ENCODE data around the gene SFMBT2. TPM values are rescaled to one million over a fixed set of nuclear protein-coding genes. Genes with fewer than 3 reads are reported as not detected.
A peak's percentile ranks its signal among the peaks of the same experiment; 100 is the strongest.
"Not testable (repeated sequence)": the region's sequence is repeated elsewhere in the genome, so short reads cannot be mapped to it uniquely, and the experiment has no call there.

SFMBT2 gene
- total RNA-seq, 2 donors from 2014 or later: 20.4 to 24.8 TPM

DNA sequence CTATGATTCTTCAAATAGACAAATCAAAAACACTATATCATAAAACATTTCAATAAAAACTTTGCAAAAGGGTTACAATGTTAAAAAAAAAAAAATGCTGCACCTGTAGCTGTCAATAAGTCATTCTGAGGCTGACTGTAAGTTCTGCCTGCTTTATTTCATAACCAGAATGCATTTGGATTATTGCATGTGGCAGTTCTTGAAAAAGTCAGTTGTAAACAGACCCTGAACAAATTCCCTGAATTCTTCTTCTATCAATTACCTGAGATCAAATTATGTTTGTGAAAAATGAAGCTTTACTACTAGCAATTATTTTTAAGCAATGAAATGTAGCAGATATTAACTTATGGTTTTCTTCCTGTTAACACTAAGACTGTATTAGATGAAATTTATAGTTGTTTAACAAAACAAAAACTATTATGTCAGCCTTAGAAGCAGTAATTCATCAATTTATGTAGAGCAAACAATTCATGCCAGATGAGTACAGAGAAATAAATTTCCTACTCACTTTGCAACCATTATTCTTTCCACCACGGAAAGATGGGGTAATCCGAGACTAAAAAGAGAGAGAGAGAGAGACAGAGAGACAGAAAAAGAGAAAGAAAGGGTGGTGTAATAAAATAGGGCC, 107.8 kb downstream of the SFMBT2 start:
- no peaks in the 10 kb centered on the region for H3K9me3 Mint-ChIP-seq
- no peaks in the 10 kb centered on the region for H3K27me3 Mint-ChIP-seq
- H3K4me1 Mint-ChIP-seq: peaks cover 17% of the 10 kb centered on the region
- H3K4me3 Mint-ChIP-seq: no peak overlapping the region
- ATAC-seq (replicated peaks): no peak
- peak overlapping the region; percentile 10 for H3K27ac Mint-ChIP-seq
- no peaks in the 10 kb centered on the region for H3K36me3 Mint-ChIP-seq (ENCODE audit: low read depth)

DNA sequence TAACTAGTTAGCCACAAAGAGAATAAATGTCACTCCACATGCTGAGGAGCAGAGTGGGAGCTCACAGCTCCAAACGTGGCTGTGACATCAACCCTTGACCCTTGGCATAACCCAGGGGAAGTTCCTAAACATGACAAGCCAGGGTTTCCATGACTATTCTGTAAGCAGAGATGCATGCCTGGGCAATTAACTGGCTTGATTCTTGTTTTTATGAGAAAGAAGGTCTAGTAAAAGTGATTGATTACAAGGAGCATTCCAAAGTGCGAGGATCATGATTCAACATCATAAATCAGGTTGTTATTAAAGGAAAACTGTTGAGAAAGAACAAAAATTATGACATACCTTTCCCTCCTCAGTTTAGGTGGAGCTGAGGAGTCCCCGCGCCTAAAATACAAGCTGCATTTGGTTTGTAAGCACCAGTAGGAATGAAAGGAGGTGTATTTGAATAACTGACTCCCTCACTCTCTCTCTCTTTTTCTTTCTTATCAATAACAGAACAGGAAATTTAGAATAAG, 108.4 kb downstream of the SFMBT2 start:
- H3K36me3 Mint-ChIP-seq (ENCODE audit: low read depth): no peaks in the 10 kb centered on the region
- H3K27ac Mint-ChIP-seq: no peak overlapping the region

DNA sequence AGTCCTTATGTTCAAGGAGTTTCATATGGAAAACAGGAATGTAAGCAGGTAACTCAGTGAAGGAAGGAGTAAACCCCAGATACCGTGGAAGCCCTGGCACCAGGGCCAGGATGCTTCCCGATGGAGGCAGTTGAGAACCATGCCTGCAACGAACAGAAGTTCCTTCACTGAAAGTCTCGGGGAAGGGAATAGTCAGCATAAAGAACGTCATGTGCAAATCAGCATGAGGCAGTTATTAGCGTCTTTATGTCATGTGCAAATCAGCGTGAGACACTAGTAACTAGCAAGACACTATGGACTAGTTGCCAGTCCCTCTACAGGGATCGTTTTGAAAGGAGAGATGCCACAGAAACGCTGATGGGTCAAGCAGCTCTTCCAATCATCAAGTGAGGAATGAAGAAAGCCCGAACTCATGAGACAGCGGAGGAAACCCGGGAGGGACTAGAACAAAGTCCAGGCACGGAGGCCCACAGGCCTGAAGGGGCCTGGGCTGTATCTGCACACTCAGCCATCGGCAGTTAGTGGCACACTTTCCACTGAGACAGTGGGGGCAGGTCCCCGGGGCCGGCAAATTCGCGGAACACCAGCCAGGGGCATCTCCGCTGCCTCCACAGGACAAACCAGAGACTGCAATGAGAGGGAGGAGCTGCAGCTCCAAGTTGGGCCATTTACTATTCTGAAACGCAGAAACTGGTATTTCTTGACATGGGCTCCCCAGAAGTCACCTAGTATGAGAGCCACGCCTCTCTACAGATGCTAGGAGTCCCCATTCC, 109.6 kb downstream of the SFMBT2 start:
- peaks cover 17% of the 10 kb centered on the region for H3K4me1 Mint-ChIP-seq
- no peaks in the 10 kb centered on the region for H3K36me3 Mint-ChIP-seq (ENCODE audit: low read depth)
- H3K9me3 Mint-ChIP-seq: no peaks in the 10 kb centered on the region
- H3K4me3 Mint-ChIP-seq: no peak overlapping the region
- no peak for ATAC-seq (replicated peaks)
- H3K27ac Mint-ChIP-seq: no peak overlapping the region
- H3K27me3 Mint-ChIP-seq: no peaks in the 10 kb centered on the region

More for the DNA sequence above, 108.4 kb downstream of the SFMBT2 start:
- H3K9me3 Mint-ChIP-seq: no peaks in the 10 kb centered on the region
- H3K4me3 Mint-ChIP-seq: no peak overlapping the region
- peaks cover 17% of the 10 kb centered on the region for H3K4me1 Mint-ChIP-seq
- ATAC-seq (replicated peaks): no peak
- H3K27me3 Mint-ChIP-seq: no peaks in the 10 kb centered on the region

DNA sequence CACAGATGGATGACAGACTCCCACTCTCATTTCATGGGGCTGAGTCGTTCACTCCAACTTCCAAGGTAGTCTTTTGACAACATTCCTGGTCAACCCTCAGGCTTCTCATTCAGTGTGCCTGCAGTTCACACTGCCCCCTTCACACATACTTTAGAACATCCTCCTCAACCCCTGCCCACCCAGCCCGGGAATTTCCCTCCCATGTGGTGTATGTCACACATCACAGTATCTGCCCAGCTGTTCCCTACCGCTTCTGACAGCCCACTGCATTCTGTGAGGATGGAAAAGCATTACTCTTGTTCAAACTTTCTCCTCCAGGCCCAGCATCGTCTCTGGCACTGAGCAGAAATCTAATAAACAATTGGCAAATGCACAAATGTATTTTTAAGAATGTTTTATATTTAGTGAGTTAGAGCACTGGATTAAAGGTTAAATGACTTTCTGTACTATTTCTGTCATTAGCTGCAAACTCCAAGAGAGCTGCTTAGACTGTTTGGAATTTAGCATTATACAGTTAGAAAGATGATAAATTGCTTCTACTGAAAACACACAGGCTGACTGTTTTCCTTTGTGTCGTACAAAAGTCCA, 110.4 kb downstream of the SFMBT2 start:
- H3K4me1 Mint-ChIP-seq: peaks cover 17% of the 10 kb centered on the region
- no peaks in the 10 kb centered on the region for H3K27me3 Mint-ChIP-seq
- H3K4me3 Mint-ChIP-seq: no peak overlapping the region
- no peaks in the 10 kb centered on the region for H3K36me3 Mint-ChIP-seq (ENCODE audit: low read depth)
- H3K27ac Mint-ChIP-seq: no peak overlapping the region
- no peaks in the 10 kb centered on the region for H3K9me3 Mint-ChIP-seq
- ATAC-seq (replicated peaks): no peak

DNA sequence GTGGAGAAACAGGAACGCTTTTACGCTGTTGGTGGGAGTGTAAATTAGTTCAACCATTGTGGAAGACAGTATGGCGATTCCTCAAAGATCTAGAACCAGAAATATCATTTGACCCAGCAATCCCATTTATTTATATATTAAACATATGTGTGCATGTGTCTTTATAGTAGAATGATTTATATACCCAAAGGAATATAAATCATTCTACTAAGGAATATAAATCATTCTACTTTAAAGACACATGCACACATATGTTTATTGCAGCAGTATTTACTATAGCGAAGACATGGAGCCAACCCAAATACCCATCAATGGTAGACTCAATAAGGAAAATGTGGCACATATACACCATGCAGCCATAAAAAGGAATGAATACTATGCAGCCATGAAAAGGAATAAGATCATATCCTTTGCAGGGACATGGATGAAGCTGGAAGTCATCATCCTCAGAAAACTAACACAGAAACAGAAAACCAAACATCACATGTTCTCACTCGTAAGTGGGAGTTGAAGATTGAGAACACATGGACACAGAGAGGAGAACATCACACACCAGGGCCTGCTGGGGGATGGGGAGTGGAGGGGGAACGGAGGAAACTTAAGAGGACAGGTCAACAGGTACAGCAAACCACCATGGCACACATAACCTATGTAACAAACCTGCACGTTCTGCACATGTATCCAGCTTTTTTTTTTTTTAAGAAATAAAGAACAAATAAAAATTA, 111.1 kb downstream of the SFMBT2 start:
- H3K4me1 Mint-ChIP-seq: peaks cover 17% of the 10 kb centered on the region
- ATAC-seq (replicated peaks); H3K9me3 Mint-ChIP-seq; H3K27me3 Mint-ChIP-seq; H3K4me3 Mint-ChIP-seq; H3K36me3 Mint-ChIP-seq (ENCODE audit: low read depth); H3K27ac Mint-ChIP-seq: not testable (repeated sequence)

DNA sequence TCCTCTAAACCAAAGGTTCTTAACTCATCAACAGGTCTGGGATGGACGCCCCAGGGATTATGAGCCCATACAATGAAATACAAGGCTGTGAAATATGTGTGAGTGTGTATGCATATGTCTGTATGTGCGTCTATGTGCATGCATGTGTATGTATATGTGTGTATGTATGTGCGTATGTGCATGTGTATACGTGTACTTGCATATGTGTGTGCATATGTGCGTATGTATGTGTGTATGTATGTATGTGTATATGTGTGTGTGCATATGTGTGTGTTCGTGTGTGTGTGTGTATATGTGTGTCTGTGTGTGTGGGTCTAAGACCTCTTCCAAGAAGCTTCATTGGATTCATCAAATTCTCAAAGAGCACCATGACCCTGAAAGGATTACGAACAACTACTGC, 112.3 kb downstream of the SFMBT2 start:
- no peak overlapping the region for H3K27ac Mint-ChIP-seq
- ATAC-seq (replicated peaks): no peak
- no peaks in the 10 kb centered on the region for H3K9me3 Mint-ChIP-seq
- H3K4me3 Mint-ChIP-seq: no peak overlapping the region
- no peaks in the 10 kb centered on the region for H3K27me3 Mint-ChIP-seq
- H3K4me1 Mint-ChIP-seq: peaks cover 16% of the 10 kb centered on the region
- H3K36me3 Mint-ChIP-seq (ENCODE audit: low read depth): no peaks in the 10 kb centered on the region

DNA sequence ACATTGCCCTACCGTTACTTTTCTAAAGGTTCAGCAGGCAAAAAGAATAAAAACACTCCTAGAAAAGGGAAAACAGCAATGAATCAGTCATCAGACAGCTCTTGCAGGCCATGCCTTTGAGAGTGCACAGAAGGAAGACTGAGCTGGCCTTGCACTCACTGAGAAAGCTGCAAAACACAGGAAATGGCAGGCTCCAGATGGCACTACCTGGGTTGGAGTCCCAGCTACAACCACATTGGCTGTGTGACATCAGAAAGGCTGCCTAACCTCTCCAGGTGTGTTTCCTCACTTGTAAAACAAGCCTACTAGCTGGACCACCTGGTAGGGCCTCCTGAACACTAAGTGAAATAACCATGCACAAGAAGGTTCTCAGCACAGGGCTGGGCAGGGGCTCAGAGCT, 113.7 kb downstream of the SFMBT2 start:
- H3K9me3 Mint-ChIP-seq: no peaks in the 10 kb centered on the region
- H3K27ac Mint-ChIP-seq: no peak overlapping the region
- peaks cover 10% of the 10 kb centered on the region for H3K4me1 Mint-ChIP-seq
- no peaks in the 10 kb centered on the region for H3K36me3 Mint-ChIP-seq (ENCODE audit: low read depth)
- no peak for ATAC-seq (replicated peaks)
- H3K27me3 Mint-ChIP-seq: no peaks in the 10 kb centered on the region
- no peak overlapping the region for H3K4me3 Mint-ChIP-seq

DNA sequence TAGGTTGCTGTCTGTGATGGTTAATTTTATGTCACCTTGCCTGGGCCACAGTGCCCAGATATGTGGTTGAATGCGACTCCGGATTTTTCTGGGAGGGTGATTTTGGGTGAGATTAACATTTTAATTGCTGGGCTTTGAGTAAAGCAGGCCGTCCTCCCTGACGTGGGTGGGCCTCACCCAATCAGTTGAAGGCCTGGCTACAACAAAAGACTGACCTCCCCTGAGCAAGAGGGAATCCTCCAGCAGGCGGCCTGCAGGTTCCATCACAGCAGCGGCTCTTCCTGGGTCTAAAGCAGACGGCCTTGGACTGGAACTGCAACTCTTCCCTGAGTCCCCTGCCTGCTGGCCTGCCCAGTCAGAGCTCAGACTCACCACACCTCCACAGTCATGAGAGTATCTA, 114.2 kb downstream of the SFMBT2 start:
- no peak overlapping the region for H3K27ac Mint-ChIP-seq
- peaks cover 8% of the 10 kb centered on the region for H3K4me1 Mint-ChIP-seq
- no peaks in the 10 kb centered on the region for H3K9me3 Mint-ChIP-seq
- H3K4me3 Mint-ChIP-seq: no peak overlapping the region
- no peaks in the 10 kb centered on the region for H3K27me3 Mint-ChIP-seq
- H3K36me3 Mint-ChIP-seq (ENCODE audit: low read depth): no peaks in the 10 kb centered on the region
- no peak for ATAC-seq (replicated peaks)

DNA sequence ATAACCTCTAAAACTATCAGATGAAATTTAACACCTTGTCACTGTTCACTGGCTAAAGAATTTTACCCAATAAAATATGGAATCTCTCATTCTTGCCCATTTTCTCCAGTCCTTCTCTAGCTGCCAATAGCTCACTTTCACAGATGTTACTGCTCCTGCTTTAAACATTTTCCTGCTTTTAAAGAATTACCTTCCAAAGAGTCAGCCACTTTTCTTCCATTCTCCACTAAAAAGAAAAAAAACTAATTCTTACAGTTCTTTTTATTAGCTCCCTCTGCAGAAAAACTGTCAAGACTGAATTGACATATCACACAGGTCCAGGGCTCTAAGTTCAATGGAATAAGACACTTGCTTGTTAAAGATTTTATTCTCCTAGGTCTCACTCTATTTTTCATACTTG, 114.8 kb downstream of the SFMBT2 start:
- Mint-ChIP-seq H3K27me3 (no peaks in the 10 kb centered on the region), H3K27ac (no peak overlapping the region), H3K9me3 (no peaks in the 10 kb centered on the region), H3K4me3 (no peak overlapping the region), H3K4me1 (peaks cover 14% of the 10 kb centered on the region), H3K36me3 (ENCODE audit: low read depth) (peaks cover 5% of the 10 kb centered on the region)
- no peak for ATAC-seq (replicated peaks)

DNA sequence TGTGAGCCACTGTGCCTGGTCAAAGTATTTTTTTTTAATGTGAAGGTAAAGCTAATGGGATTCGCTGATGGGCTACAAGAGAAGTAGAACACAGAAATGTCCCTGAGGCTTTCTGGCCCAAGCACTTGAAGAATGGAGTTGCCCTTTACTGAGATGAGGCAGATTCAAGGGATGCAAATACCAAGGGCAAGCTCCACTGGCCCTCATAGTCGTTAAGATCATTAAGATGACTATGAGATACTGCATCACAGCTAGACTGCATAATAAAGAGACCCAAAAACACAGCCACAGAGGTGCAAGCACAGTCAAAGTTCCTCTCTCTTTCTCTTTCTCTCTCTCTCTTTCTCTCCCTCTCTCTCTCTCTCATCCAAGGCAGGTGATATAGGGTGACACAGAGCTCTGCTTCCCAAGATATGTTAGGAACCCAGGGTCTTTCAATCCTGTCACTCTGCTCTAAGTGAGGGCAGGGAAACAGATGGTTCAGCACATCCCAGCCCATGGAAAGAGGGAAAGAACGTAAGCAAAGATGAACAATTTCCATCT, 117.4 kb downstream of the SFMBT2 start:
- H3K9me3 Mint-ChIP-seq: no peaks in the 10 kb centered on the region
- peaks cover 14% of the 10 kb centered on the region for H3K4me1 Mint-ChIP-seq
- H3K4me3 Mint-ChIP-seq: no peak overlapping the region
- no peak for ATAC-seq (replicated peaks)
- no peak overlapping the region for H3K27ac Mint-ChIP-seq
- no peaks in the 10 kb centered on the region for H3K27me3 Mint-ChIP-seq
- H3K36me3 Mint-ChIP-seq (ENCODE audit: low read depth): peaks cover 8% of the 10 kb centered on the region

DNA sequence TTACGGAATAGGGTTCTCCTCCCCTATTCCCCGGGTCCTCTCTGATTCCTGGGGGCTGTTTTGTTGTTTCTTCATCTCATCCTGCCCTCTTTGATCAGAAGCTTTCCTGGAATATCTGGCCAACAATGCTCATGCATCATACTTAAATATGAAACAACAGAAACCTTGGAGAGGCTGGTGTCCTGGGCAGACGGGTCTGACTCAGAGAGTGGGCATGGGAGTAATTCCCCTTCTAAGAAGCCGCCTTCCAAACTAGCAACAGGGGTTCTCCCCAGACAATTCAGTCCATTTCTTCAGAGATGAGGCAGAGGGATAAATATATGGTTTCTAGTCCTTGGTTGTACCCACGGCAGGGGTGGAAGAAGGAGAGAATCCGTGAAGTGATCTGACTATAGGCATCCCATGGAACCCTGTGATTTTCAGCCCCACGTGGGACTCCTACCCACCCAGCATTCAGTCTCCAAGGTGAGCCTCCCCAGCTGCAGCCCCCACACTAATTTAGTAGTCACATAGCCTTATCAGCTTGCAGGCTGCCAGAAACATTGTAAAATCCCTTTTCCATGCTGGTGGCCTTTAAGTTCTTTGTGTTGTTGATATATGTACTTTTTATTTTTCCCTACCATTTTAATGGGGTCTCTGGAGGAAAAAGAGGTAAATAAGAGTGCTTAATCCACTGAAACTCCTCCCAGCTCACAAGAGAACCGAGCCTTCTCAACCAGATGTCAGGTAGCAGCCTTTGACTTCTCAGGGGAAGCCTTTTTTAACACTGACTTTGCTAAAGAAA, 119.2 kb downstream of the SFMBT2 start:
- H3K4me3 Mint-ChIP-seq: peak overlapping the region; percentile 27
- ATAC-seq (replicated peaks): peak; percentile 87
- no peaks in the 10 kb centered on the region for H3K27me3 Mint-ChIP-seq
- H3K9me3 Mint-ChIP-seq: no peaks in the 10 kb centered on the region
- H3K27ac Mint-ChIP-seq: peak overlapping the region; percentile 84
- H3K4me1 Mint-ChIP-seq: peaks cover 14% of the 10 kb centered on the region
- H3K36me3 Mint-ChIP-seq (ENCODE audit: low read depth): peaks cover 8% of the 10 kb centered on the region

DNA sequence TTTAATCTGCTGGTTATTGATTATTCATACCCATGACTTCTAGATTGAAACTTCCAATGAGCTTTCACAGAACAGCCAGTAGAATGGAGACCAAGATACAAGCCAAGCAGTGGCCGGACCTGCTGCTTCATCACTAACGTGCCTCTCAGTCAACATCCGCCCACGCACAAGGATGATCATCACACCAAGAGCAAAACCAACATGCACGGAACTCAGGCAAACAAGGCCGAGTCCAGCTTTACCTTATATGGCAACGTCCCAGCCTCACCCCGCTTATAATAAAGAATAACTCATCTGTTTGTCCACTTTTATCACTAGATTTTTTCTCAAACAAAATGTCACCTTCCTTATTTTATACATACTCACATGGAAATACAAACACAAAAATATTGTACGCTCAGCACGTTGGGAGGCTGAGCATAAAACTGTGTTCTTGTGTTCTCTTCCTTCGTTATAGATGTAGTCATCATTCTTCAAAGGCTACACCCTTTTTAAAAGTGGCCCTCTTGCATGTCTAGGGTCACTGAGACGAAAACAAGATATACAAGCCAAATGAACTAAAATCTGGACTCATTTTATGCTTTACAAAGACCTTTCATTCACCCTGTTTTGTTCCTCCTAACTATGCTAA, 122.7 kb downstream of the SFMBT2 start:
- Mint-ChIP-seq H3K4me3 (no peak overlapping the region), H3K27me3 (no peaks in the 10 kb centered on the region), H3K27ac (no peak overlapping the region), H3K9me3 (no peaks in the 10 kb centered on the region), H3K36me3 (ENCODE audit: low read depth) (peaks cover 31% of the 10 kb centered on the region), H3K4me1 (peaks cover 28% of the 10 kb centered on the region)
- peak; percentile 32 for ATAC-seq (replicated peaks)

DNA sequence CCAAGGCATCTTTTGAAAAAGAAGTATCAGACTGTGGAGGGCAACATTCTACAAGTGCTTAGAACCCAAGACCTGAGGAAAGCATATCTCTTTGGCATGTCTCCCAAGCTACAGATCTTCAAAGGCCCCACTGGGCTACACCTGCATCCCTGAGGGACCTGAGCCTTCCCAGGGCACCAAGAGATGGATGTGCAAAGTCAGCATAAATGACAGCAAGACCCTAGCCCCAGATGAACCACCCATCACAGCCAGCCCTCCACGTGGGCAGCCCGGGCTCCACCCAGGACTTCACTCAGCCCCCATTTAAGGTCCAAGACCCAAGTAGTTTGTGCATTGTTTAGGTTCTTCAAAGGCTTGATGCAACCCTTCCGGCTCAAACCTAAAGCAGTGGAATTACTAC, 123.5 kb downstream of the SFMBT2 start:
- peaks cover 37% of the 10 kb centered on the region for H3K36me3 Mint-ChIP-seq (ENCODE audit: low read depth)
- H3K27me3 Mint-ChIP-seq: no peaks in the 10 kb centered on the region
- peaks cover 28% of the 10 kb centered on the region for H3K4me1 Mint-ChIP-seq
- H3K4me3 Mint-ChIP-seq: no peak overlapping the region
- ATAC-seq (replicated peaks): no peak
- H3K9me3 Mint-ChIP-seq: no peaks in the 10 kb centered on the region
- H3K27ac Mint-ChIP-seq: no peak overlapping the region

All from activated T-helper 17 cell treated with anti-CD3 and anti-CD28 coated beads, Interleukin-2, amount 50 U/mL, for 72 hours (primary cell).